ENCODE measurements around the gene ERVW-1. TPM values are rescaled to one million over a fixed set of nuclear protein-coding genes. Genes with fewer than 3 reads are reported as not detected.

ERVW-1 gene
- total RNA-seq, 1 experiment from 2014 or later, result not detected

DNA sequence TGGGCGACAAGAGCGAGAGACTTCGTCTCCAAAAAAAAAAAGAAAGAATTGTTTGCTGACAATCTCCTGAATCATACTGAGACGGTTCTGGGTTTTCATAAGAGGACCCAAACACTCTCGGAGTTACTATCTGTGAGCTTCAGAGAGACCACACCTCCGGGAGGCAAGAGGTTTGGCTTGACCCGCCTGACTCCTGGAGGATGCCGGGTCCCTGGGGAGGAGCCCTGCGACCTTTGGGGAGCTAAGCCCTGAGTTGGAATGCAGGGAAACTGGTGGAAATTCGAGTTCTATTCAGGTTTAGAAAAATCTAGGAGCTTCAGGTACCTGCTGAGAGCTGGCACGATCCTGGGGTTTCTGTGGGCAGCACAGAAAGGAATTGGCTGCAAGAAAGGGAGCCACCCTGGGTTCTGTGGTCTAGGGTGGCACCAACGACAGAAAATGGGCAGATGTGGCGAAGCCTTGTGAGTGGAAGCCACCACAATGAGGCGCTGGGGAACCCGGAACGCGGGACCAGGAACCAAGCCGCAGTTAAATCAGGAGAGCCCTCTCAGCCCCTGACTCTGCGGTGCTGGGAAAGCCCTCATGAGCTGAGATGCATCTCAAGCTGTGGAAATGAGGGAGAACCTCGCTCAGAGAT lies 52.3 kb downstream of the ERVW-1 start:
- no peak for DNase-seq (ENCODE audit: low read depth)

DNA sequence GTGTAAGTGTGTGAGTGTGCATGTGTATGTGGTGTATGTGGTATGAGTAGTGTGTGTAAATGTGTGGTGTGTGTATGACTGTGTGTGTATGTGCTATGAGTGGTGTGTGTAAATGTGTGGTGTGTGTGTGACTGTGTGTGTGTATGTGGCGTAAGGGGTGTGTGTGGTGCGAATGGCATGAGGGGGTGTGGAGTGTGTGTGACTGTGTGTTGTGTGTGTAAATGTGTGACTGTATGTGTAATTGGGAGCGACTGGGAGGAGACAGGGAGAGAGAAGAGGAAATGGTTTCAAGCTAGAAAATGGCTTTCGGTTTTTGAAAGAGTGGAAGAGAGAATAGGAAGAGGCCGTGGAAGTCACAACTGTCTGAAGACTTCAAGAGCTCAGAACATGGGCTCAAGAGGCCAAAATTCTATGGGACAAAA lies 54.0 kb downstream of the ERVW-1 start:
- no peak for DNase-seq (ENCODE audit: low read depth)

DNA sequence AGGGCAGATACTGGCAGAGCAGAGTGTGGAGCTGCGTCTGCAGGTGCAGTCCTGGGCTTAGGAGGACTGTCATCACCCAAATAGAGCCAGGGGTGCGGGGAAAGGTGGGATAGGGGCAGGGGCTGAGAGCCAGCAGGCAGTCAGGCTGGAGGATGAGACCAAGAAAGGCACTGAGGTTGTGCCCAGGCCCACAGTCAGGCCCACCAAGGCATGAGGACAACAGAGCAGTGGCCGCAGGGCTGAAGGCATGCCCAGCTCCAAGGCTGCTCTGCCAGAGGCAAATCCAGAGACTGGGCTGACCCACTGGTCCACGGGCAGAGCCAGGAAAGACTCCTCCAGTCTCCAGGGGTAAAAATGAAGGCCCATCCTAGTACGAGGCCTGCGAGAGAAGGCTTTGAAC lies 54.8 kb downstream of the ERVW-1 start:
- DNase-seq (ENCODE audit: low read depth), result no peak

DNA sequence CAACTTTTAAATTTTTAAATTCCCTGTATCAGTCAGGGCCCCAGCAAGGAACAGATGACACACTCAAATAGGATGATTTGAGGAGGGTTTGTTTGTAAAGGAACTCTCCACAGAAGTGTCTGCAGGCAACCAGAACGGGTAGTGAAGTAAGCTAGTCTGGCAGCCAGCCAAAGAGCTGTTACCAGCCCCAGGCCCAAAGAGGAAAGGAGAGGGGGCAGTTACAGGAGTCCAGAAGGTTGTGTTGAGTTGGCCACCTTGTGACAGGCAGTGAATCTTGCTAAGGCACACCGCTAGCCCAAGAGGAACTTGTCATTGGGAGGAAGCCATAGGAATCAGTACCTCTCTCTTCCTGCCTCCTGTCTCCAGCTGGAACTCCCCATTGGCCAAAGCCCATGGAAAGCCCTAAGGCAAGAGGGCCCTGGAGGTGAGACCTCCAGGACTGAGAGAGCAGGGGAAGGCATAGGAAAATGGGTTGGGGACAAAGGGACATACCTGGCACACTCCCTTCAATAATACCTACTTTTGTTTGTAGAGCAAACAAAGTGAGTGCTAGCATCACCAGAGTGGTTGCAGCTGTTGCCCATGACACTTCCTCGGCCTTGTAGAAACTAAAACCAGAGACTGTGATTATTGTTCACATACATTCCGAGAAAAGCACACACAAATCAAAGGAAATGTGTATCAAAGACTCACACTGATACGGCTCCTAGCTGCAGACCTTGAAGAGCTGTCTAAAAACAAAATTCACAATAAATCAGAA lies 55.9 kb downstream of the ERVW-1 start:
- DNase-seq (ENCODE audit: low read depth), result no peak

Other genes with a start within 250 kb of the ERVW-1 start
- gene KRIT1, start 232.0 kb downstream of the ERVW-1 start, total RNA-seq (2014; rRNA removed; shearing (Covaris generic)), result 32.0 and 33.7 TPM in 2 replicates
- gene ANKIB1, start 232.0 kb downstream of the ERVW-1 start, total RNA-seq (2014; rRNA removed; shearing (Covaris generic)), result 20.4 and 26.8 TPM in 2 replicates
- gene GATAD1, start 30.5 kb downstream of the ERVW-1 start, total RNA-seq (2014; rRNA removed; shearing (Covaris generic)), result 20.1 and 24.6 TPM in 2 replicates
- 7.2 TPM in 2 replicates for gene PEX1, start 50.6 kb upstream of the ERVW-1 start, total RNA-seq (2014; rRNA removed; shearing (Covaris generic))
- 9.1 TPM in 2 replicates for gene RBM48, start 50.8 kb upstream of the ERVW-1 start, total RNA-seq (2014; rRNA removed; shearing (Covaris generic))
- 20.0 and 20.5 TPM in 2 replicates for gene FAM133B, start 112.4 kb upstream of the ERVW-1 start, total RNA-seq (2014; rRNA removed; shearing (Covaris generic))

Data from HT1080 (cell line).